Measurements from ENCODE around the gene ZNF529.
"Not testable (repeated sequence)": the region's sequence is repeated elsewhere in the genome, so short reads cannot be mapped to it uniquely, and the experiment has no call there.

ZNF529 gene

GRCh38 chr19:36573020-36573894 is at the start of gene ZNF529:
TSS of gene ZNF529 (minus strand) at chr19:36573292. CDS start at chr19:36572346, 946 bp downstream.
- H3K4me3 ChIP-seq (ENCODE audit: control insufficient read depth, low read depth, low read length): peak within 1 kb of the TSS; percentile 93
- no peak for TF ChIP-seq CTCF (conservative IDR thresholded peaks at IDR 0.05; ENCODE audit: control insufficient read depth, insufficient read depth, low read depth, low read length)
- peak; percentile 88 for DNase-seq (ENCODE audit: low read depth)

- no peak for DNase-seq (ENCODE audit: low read depth)
- TF ChIP-seq CTCF (conservative IDR thresholded peaks at IDR 0.05; ENCODE audit: control insufficient read depth, insufficient read depth, low read depth, low read length): no peak
- peak overlapping the region; percentile 74 for H3K4me3 ChIP-seq (ENCODE audit: control insufficient read depth, low read depth, low read length)
Measured at GRCh38 chr19:36605877-36606478, 32.9 kb upstream of the ZNF529 start.

- H3K4me3 ChIP-seq (ENCODE audit: control insufficient read depth, low read depth, low read length): peak within 1 kb of the TSS; percentile 74
- peak; percentile 61 for DNase-seq (ENCODE audit: low read depth)
- no peak for TF ChIP-seq CTCF (conservative IDR thresholded peaks at IDR 0.05; ENCODE audit: control insufficient read depth, insufficient read depth, low read depth, low read length)
Measured at GRCh38 chr19:36605101-36605876, 32.2 kb upstream of the ZNF529 start, which contains the start of gene ZNF382. TSS of gene ZNF382 (plus strand) at chr19:36605313. CDS start at chr19:36609915, 4,602 bp downstream.

GRCh38 chr19:36604656-36605100 is 31.6 kb upstream of the ZNF529 start:
- TF ChIP-seq CTCF (conservative IDR thresholded peaks at IDR 0.05; ENCODE audit: control insufficient read depth, insufficient read depth, low read depth, low read length): no peak
- H3K4me3 ChIP-seq (ENCODE audit: control insufficient read depth, low read depth, low read length): peak overlapping the region; percentile 74
- peak; percentile 44 for DNase-seq (ENCODE audit: low read depth)

- H3K4me3 ChIP-seq (ENCODE audit: control insufficient read depth, low read depth, low read length); DNase-seq (ENCODE audit: low read depth): not testable (repeated sequence)
Measured at GRCh38 chr19:36602681-36603080, 29.6 kb upstream of the ZNF529 start.

- no peak for DNase-seq (ENCODE audit: low read depth)
- no peak for TF ChIP-seq CTCF (conservative IDR thresholded peaks at IDR 0.05; ENCODE audit: control insufficient read depth, insufficient read depth, low read depth, low read length)
- no peak overlapping the region for H3K4me3 ChIP-seq (ENCODE audit: control insufficient read depth, low read depth, low read length)
Measured at GRCh38 chr19:36579255-36579654, 6.2 kb upstream of the ZNF529 start.

All from fibroblast of mammary gland (primary cell).